HEK293 (cell line): ENCODE data around the gene TMEM61.
A peak's percentile ranks its signal among the peaks of the same experiment; 100 is the strongest.

Experiments
- CTCF ChIA-PET: fragments of 350-600 bp; formaldehyde crosslinking; extraction: SDS; loops from one replicate; lab custom pipeline; 2021; ENCODE audit warnings: antibody characterized with exemption; lab: Yijun Ruan, JAX
- POLR2A ChIA-PET: fragments of 300-600 bp; formaldehyde crosslinking; extraction: SDS; loops from one replicate; lab custom pipeline; 2020; ENCODE audit warnings: antibody characterized with exemption, inconsistent platforms; lab: Yijun Ruan, JAX
- H3K27ac ChIP-seq: fragments of 200-500 bp; sonication (Bioruptor generic); 2 replicates; pipeline ENCODE4 v1.5.1; 2014; ENCODE audit warnings: low read depth, low read length, control low read depth, inconsistent platforms; ENCODE audit errors: extremely low read depth
- H3K36me3 ChIP-seq, 2 experiments: fragments of 200-500 bp in 1 of 2; sonication (Bioruptor generic) in 1 of 2; 1 replicate in 1 of 2; 2 replicates in 1 of 2; pipeline ENCODE4 v1.5.1; 2014 to 2017; ENCODE audit warnings: inconsistent platforms in 2 of 2, low read length in 2 of 2; ENCODE audit not compliant: control insufficient read depth in 2 of 2, insufficient read depth in 1 of 2
- H3K4me1 ChIP-seq: fragments of 200-500 bp; sonication (Bioruptor generic); 2 replicates; pipeline ENCODE4 v1.5.1; 2014; ENCODE audit warnings: mild to moderate bottlenecking, low read length, inconsistent platforms; ENCODE audit not compliant: control insufficient read depth, insufficient read depth
- H3K4me3 ChIP-seq: 2 replicates; pipeline ENCODE4 v1.5.1; 2011; ENCODE audit warnings: low read depth, mild to moderate bottlenecking, control low read depth, low read length, moderate library complexity
- H3K9me3 ChIP-seq: fragments of 200-500 bp; sonication (Bioruptor generic); 2 replicates; pipeline ENCODE4 v1.5.1; 2014; ENCODE audit warnings: low read depth, low read length, inconsistent platforms; ENCODE audit not compliant: control insufficient read depth, insufficient read depth
- KLF8 ChIP-seq: fragments of 450-650 bp; formaldehyde crosslinking; IDR thresholded peaks from 2 replicates; pipeline ENCODE4 v1.5.1; 2016; ENCODE audit warnings: missing biosample characterization, missing genetic modification characterization
- OVOL3 ChIP-seq: fragments of 450-650 bp; formaldehyde crosslinking; IDR thresholded peaks from 2 replicates; pipeline ENCODE4 v1.5.1; 2016; ENCODE audit warnings: missing biosample characterization, missing genetic modification characterization
- PATZ1 ChIP-seq: fragments of 450-650 bp; formaldehyde crosslinking; IDR thresholded peaks from 2 replicates; pipeline ENCODE4 v1.5.1; 2016; ENCODE audit warnings: missing biosample characterization, missing genetic modification characterization
- PRDM1 ChIP-seq: fragments of 450-650 bp; formaldehyde crosslinking; IDR thresholded peaks from 2 replicates; pipeline ENCODE4; 2016; ENCODE audit warnings: missing biosample characterization, missing genetic modification characterization
- SCRT2 ChIP-seq: fragments of 450-650 bp; formaldehyde crosslinking; IDR thresholded peaks from 2 replicates; pipeline ENCODE4 v1.5.1; 2016; ENCODE audit warnings: missing biosample characterization, missing genetic modification characterization
- ZBTB48 ChIP-seq: fragments of 450-650 bp; formaldehyde crosslinking; IDR thresholded peaks from 2 replicates; pipeline ENCODE4 v1.5.1; 2016; ENCODE audit warnings: missing biosample characterization, missing genetic modification characterization
- ZNF155 ChIP-seq: fragments of 450-650 bp; formaldehyde crosslinking; IDR thresholded peaks from 2 replicates; pipeline ENCODE4 v1.5.1; 2016; ENCODE audit warnings: missing biosample characterization, missing genetic modification characterization
- ZNF23 ChIP-seq: fragments of 450-650 bp; formaldehyde crosslinking; IDR thresholded peaks from 2 replicates; pipeline ENCODE4 v1.5.1; 2016; ENCODE audit warnings: missing biosample characterization, missing genetic modification characterization, borderline replicate concordance
- ZNF239 ChIP-seq: fragments of 450-650 bp; formaldehyde crosslinking; IDR thresholded peaks from 2 replicates; pipeline ENCODE4 v1.5.1; 2016; ENCODE audit warnings: missing biosample characterization, missing genetic modification characterization
- ZNF248 ChIP-seq: fragments of 450-650 bp; formaldehyde crosslinking; IDR thresholded peaks from 2 replicates; pipeline ENCODE4 v1.5.1; 2017; ENCODE audit warnings: missing biosample characterization, missing genetic modification characterization
- ZNF366 ChIP-seq: fragments of 450-650 bp; formaldehyde crosslinking; conservative IDR thresholded peaks from 2 replicates; pipeline ENCODE4 v1.5.1; 2016; ENCODE audit warnings: missing biosample characterization, missing genetic modification characterization
- ZNF37A ChIP-seq: fragments of 450-650 bp; IDR thresholded peaks from 2 replicates; pipeline ENCODE4 v1.5.1; 2018; ENCODE audit warnings: missing biosample characterization, missing genetic modification characterization
- ZNF416 ChIP-seq: fragments of 450-650 bp; formaldehyde crosslinking; IDR thresholded peaks from 2 replicates; pipeline ENCODE4 v1.5.1; 2016; ENCODE audit warnings: missing biosample characterization, missing genetic modification characterization
- ZNF514 ChIP-seq: fragments of 450-650 bp; formaldehyde crosslinking; IDR thresholded peaks from 2 replicates; pipeline ENCODE4 v1.5.1; 2016; ENCODE audit warnings: missing biosample characterization, missing genetic modification characterization
- ZNF555 ChIP-seq: fragments of 450-650 bp; formaldehyde crosslinking; conservative IDR thresholded peaks from 2 replicates; pipeline ENCODE4 v1.5.1; 2017; ENCODE audit warnings: missing biosample characterization, mild to moderate bottlenecking, missing genetic modification characterization, inconsistent platforms
- ZNF600 ChIP-seq: fragments of 450-650 bp; formaldehyde crosslinking; IDR thresholded peaks from 2 replicates; pipeline ENCODE4 v1.5.1; 2016; ENCODE audit warnings: missing biosample characterization, missing genetic modification characterization
- ZNF629 ChIP-seq: fragments of 450-650 bp; formaldehyde crosslinking; IDR thresholded peaks from 2 replicates; pipeline ENCODE4 v1.5.1; 2017; ENCODE audit warnings: missing biosample characterization, missing genetic modification characterization
- ZNF76 ChIP-seq: fragments of 450-650 bp; formaldehyde crosslinking; IDR thresholded peaks from 2 replicates; pipeline ENCODE4; 2016; ENCODE audit warnings: low read depth, missing biosample characterization, missing genetic modification characterization, borderline replicate concordance
- ZNF768 ChIP-seq: fragments of 450-650 bp; formaldehyde crosslinking; IDR thresholded peaks from 2 replicates; pipeline ENCODE4 v1.5.1; 2018; ENCODE audit warnings: missing biosample characterization, mild to moderate bottlenecking, missing genetic modification characterization
- TF ChIP-seq, protein P1 (sequence below): fragments of 450-650 bp; formaldehyde crosslinking; IDR thresholded peaks from 2 replicates; pipeline ENCODE4 v1.5.1; 2016; ENCODE audit warnings: missing biosample characterization, missing genetic modification characterization
- TF ChIP-seq, protein P2 (sequence below): fragments of 450-650 bp; formaldehyde crosslinking; IDR thresholded peaks from 2 replicates; pipeline ENCODE4 v1.5.1; 2016; ENCODE audit warnings: missing biosample characterization, missing genetic modification characterization, borderline replicate concordance

The TMEM61 gene

GRCh38 chr1:54969879-54970278 lies 10.5 kb upstream of the TMEM61 start (continued):
- TF ChIP-seq ZNF239 (tag by site-specific recombination) (no peak), OVOL3 (no peak), ZNF366 (no peak), ZNF416 (tag by site-specific recombination) (no peak), ZNF37A (tag by site-specific recombination) (no peak), KLF8 (no peak), ZNF23 (tag by site-specific recombination) (no peak), ZNF248 (tag by site-specific recombination) (no peak)
- TF ChIP-seq, protein P1, sequence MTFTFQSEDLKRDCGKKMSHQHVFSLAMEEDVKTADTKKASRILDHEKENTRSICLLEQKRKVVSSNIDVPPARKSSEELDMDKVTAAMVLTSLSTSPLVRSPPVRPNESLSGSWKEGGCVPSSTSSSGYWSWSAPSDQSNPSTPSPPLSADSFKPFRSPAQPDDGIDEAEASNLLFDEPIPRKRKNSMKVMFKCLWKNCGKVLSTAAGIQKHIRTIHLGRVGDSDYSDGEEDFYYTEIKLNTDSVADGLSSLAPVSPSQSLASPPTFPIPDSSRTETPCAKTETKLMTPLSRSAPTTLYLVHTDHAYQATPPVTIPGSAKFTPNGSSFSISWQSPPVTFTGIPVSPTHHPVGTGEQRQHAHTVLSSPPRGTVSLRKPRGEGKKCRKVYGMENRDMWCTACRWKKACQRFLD (tag by site-specific recombination), result no peak
- TF ChIP-seq, protein P2, sequence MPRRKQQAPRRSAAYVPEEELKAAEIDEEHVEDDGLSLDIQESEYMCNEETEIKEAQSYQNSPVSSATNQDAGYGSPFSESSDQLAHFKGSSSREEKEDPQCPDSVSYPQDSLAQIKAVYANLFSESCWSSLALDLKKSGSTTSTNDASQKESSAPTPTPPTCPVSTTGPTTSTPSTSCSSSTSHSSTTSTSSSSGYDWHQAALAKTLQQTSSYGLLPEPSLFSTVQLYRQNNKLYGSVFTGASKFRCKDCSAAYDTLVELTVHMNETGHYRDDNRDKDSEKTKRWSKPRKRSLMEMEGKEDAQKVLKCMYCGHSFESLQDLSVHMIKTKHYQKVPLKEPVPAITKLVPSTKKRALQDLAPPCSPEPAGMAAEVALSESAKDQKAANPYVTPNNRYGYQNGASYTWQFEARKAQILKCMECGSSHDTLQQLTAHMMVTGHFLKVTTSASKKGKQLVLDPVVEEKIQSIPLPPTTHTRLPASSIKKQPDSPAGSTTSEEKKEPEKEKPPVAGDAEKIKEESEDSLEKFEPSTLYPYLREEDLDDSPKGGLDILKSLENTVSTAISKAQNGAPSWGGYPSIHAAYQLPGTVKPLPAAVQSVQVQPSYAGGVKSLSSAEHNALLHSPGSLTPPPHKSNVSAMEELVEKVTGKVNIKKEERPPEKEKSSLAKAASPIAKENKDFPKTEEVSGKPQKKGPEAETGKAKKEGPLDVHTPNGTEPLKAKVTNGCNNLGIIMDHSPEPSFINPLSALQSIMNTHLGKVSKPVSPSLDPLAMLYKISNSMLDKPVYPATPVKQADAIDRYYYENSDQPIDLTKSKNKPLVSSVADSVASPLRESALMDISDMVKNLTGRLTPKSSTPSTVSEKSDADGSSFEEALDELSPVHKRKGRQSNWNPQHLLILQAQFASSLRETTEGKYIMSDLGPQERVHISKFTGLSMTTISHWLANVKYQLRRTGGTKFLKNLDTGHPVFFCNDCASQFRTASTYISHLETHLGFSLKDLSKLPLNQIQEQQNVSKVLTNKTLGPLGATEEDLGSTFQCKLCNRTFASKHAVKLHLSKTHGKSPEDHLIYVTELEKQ (tag by site-specific recombination), result no peak
- TF ChIP-seq, all 188 proteins: peak for 0

- H3K4me3 ChIP-seq, result no peak overlapping the region
- TF ChIP-seq ZNF514 (tag by site-specific recombination), result no peak
- TF ChIP-seq ZNF629, result no peak
- no peak for TF ChIP-seq ZNF555 (tag by site-specific recombination)
- no peak for TF ChIP-seq ZNF600 (tag by site-specific recombination)
- no peak for TF ChIP-seq ZNF768
- POLR2A ChIA-PET, result interaction anchor here (0.6 kb wide), 1 partner anchor 11 kb away, joined by 3 read pairs; no protein-coding TSS in a partner anchor
- CTCF ChIA-PET, result interaction anchor here (0.8 to 1.0 kb wide), 2 partner anchors 20 to 26 kb away, joined by 3 to 4 read pairs; no protein-coding TSS in a partner anchor
- H3K9me3 ChIP-seq, result no peaks in the 10 kb centered on the region
- H3K36me3 ChIP-seq, result no peaks in the 10 kb centered on the region
- no peaks in the 10 kb centered on the region for H3K4me1 ChIP-seq
- no peak overlapping the region for H3K27ac ChIP-seq
Measured at GRCh38 chr1:54970901-54971300, 9.5 kb upstream of the TMEM61 start.

- H3K36me3 ChIP-seq, result no peaks in the 10 kb centered on the region
- ChIA-PET CTCF (interaction anchor here (0.8 to 1.1 kb wide), 3 partner anchors 21 to 51 kb away, joined by 3 to 4 read pairs (median 4); no protein-coding TSS in a partner anchor), POLR2A (no interaction called here)
- no peak for TF ChIP-seq ZNF155
- TF ChIP-seq PRDM1 (tag by site-specific recombination), result peak; percentile 42; the same call in 1 of the 2 replicates
- TF ChIP-seq ZNF600 (tag by site-specific recombination), result no peak
- TF ChIP-seq SCRT2, result peak; percentile 55; the same call in 1 of the 2 replicates
- TF ChIP-seq PATZ1 (tag by site-specific recombination), result no peak
- no peak for TF ChIP-seq ZNF76 (tag by site-specific recombination)
- TF ChIP-seq ZBTB48 (tag by site-specific recombination), result no peak
- no peak overlapping the region for H3K27ac ChIP-seq
- H3K9me3 ChIP-seq, result no peaks in the 10 kb centered on the region
- H3K4me3 ChIP-seq, result no peak overlapping the region
- no peaks in the 10 kb centered on the region for H3K4me1 ChIP-seq
Measured at GRCh38 chr1:54971317-54971791, 9.1 kb upstream of the TMEM61 start.
